ENCODE data around the gene ZBTB4.

- TF ChIP-seq CTCF (conservative IDR thresholded peaks at IDR 0.05), result no peak
- no peak for TF ChIP-seq ZFX (IDR thresholded peaks at IDR 0.05)
Observed at GRCh38 chr17:7429722-7430121, 49.7 kb downstream of the ZBTB4 start.
